ENCODE results near the gene CD48.

- TF ChIP-seq CTCF (IDR thresholded peaks at IDR 0.05) (no peak), POLR2A (IDR thresholded peaks at IDR 0.05) (no peak)
Measured at GRCh38 chr1:160643138-160643537, 68.5 kb downstream of the CD48 start.
